HG02678 (cell line): ENCODE results near the gene SIPA1L3.
A peak's percentile ranks its signal among the peaks of the same experiment; 100 is the strongest.

ENCODE experiments used
- ATAC-seq: cut with Tn5 transposase; IDR thresholded peaks from one replicate; pipeline ENCODE4 v1.9.1; 2021; ENCODE audit warnings: mild to moderate bottlenecking, moderate library complexity; ENCODE audit not compliant: unreplicated experiment

Gene SIPA1L3

DNA sequence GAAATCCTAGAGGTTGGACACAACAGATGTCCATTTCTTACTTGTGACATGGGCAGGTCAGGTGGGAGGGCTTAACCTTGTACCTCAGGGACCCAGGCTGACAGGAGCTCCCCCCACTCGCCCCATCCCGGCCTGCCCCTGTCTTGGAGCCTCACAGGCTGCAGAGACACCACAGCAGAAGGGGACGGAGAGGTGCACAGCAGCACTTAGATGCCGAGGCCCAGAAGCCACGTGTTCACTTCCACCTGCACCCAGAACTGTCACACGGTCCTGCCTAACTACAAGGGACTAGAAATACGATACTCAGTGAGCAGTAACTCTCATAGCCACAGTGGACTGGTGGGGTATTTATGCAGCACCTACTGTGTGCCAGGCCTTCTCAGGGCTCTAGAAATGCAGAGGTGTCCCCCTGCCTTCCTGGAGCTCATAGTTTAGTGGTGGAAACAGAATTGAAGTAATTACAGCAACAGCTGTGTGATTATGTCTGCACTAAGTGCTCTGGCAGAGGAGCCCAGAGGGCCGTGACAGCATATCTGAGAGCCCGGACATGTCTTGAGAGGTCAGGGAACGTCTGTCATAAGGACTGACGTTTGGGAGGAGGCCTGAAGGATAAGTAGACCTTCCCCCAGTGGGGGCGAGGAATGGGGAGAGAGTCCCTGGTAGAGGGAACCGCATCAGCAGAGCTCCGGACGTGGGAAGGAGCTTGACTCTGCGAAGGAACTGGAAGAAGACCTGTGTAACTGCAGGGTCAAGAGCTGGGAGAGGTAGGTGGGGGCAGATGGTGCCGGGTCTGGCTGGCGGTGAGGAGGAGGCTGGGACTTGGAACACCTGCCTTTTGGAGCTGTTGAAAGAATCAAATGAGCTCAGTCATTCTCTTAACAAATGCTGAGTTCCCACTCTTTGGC is 130.0 kb downstream of the SIPA1L3 start:
- no peak for ATAC-seq

- ATAC-seq, result no peak
Observed at GRCh38 chr19:38039966-38040365, 133.0 kb downstream of the SIPA1L3 start.

GRCh38 chr19:38042132-38042531 is 135.1 kb downstream of the SIPA1L3 start:
- no peak for ATAC-seq

DNA sequence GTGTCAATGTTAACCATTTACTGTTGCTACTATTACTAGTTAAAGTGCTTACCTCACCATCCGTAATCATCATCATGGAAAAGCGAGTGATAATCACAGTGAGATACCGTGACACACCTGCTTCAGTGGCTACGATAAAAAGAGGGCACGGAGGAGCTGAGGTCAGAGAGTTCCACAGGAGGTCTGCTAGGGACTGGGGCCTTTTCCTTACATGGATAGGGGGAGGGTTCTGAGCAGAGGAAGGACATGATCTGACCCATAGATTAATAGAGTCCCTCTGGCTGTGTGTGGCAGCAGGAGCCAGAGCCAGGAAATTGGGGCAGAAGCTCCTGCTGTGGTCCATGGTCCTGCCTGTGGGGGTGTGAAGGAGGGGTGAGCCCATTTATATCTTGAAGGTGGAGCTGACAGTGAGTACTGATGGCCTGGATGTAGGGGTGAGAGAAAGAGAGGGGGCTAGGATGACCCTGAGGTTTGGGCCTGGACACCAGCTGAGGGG is 136.7 kb downstream of the SIPA1L3 start:
- ATAC-seq, result no peak

DNA sequence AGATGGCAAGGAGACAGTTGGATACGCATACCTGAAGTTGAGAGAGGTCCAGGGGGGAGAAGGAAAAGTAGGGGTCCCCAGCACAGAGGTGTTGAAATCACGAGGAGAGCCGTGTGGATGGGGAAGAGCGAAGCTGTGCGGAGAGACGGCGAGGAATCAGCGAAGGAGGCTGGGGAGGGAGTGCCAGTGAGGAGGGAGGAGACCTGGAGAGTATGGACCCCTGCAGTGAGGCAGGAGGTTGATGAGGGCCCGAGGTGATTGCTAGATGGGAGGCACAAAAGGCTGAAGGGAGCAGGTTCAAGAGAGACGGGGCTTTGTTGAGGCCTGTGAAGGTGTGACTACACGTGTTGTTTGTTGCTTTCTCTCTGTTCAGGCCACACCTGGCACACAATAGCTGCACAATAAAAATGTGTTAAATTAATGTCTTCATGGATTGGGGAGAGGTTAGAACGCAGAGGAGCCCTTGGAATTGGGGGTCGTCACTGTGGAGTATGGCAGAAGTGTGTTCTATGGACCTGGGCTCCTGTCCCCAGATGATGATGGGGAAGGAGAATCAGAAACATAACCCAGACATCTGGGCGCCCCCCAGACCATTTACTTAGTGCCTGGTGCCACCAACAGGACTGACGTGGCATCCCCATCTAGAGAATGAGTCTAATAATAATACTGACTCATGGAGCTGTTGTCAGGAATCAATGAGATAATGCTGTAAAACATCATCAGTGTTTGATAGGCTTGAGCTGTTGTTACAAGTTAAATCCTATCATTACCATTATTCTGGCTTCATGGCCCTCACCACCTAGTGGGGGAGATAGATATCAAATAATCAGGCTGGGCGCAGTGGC is 137.5 kb downstream of the SIPA1L3 start:
- ATAC-seq, result no peak

DNA sequence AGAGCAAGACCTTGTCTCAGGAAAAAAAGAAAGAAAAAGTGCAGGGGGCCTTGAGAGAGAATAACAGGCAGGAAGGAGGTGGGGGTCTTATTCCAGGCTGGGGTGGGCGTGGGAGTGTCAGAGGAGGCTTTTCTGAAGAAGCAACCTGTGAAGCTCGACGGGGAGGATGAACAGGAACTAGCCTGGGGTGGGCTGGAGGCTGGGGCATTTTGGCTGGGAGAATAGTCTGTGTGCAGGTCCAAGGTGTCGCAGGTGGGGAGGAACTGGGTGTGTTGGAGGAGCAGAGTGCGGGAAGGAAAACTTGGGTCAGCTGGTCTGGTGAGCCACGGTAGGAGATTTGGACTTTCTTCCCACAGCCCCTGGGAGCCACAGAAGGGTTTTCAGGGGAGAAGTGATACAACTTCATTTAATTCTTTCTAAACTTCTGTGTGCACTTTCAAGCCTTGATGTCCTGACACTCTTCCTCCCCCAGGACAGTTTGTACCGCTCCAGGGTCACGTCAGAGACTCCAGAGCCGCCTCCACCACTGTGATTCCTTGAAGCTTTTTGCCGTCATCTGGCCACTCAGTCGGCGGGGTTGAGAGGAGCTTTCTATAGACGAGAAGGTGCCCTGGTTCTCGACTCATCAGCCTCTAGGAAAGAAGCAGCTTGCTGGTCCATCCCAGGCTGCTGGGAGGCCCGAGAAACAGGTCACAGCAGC is 138.7 kb downstream of the SIPA1L3 start:
- ATAC-seq, result no peak

- no peak for ATAC-seq
Observed at GRCh38 chr19:38046254-38047048, 139.4 kb downstream of the SIPA1L3 start.

DNA sequence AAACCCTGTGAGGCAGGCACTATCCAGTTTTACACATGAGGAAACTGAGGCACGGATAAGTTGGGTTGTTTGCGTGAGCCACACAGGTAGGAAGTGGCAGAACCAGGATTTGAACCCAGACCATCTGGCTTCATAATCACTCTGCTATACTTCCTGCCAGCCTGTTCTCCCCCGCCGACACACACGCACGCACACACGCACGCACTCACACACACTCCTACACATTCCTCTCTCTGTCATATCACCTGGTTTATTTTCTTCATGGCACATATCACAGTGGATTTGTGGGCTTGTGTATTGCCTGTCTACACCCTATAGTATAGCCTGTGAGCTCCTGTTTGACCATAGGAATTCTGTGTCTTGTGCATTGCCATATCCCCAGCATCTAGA is 140.0 kb downstream of the SIPA1L3 start:
- no peak for ATAC-seq

GRCh38 chr19:38047641-38048040 is 140.6 kb downstream of the SIPA1L3 start:
- ATAC-seq, result no peak

DNA sequence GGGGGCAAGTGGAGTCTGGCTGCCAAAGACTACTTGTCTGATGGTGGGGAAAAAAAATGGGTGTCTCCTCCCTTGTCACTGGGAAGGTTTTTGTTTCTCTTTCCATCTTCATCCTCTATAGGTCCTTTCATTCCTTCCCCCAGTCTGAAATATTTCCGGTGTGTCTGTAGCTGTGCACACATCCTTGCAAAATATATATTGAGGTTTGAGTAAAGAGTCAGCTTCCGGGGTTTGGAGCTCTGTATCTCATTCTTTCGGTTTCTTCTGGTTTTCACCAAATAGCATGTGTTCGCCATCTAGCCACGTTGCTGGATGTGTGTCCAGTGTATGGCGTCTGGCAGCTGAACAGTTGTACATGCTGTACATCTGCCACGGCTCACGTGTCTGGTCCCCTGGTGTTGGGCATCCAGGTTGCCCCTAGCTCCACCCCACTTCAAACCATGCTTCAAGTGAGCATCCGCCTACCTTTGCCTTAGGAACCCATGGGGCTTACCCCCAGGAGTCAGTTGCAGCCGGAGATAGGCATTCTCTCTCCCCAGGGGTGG is 142.2 kb downstream of the SIPA1L3 start:
- peak; percentile 52 for ATAC-seq

GRCh38 chr19:38055010-38055409 is 148.0 kb downstream of the SIPA1L3 start:
- no peak for ATAC-seq

DNA sequence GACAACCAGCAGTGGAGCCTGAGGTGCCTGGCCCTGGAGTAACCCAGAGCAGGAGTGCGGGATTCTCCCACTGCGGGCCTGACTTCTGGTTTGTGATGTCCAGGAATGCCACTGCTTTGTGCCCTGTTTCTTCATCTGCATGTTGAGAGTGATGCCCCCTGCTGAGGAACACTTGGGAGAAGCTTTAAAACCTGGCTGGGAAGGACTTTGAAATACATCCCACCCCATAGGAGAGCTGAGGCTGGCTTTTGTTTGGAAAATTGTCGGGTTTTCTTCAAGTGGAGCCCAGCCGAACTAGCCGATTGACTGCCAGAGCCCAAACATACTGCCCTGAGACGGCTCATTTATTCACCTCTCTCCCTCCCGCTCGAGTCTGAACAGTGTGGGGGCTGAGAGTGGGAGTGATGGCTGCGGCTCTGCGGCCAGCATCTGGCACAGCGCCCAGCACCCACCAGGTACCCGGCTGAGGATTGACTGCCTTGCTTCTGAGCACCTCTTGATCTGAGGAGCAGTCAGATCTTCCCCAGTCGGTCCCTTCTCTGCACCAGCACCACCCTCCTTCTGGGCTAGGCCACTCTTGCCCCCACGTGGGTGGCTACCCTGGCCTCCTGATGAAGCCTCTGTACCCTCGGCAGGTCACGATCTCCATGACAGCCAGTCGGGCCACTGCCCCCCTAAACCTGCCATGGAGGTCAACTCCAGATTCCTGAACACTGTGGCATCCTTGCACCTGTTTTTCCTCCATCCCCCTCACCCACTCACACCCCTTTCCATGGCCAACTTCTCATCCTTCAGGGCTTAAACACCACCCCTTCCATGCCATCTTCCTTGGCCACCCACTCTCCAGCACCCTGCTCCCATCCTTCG is 148.9 kb downstream of the SIPA1L3 start:
- ATAC-seq, result no peak

GRCh38 chr19:38056646-38057045 is 149.6 kb downstream of the SIPA1L3 start:
- ATAC-seq, result no peak

DNA sequence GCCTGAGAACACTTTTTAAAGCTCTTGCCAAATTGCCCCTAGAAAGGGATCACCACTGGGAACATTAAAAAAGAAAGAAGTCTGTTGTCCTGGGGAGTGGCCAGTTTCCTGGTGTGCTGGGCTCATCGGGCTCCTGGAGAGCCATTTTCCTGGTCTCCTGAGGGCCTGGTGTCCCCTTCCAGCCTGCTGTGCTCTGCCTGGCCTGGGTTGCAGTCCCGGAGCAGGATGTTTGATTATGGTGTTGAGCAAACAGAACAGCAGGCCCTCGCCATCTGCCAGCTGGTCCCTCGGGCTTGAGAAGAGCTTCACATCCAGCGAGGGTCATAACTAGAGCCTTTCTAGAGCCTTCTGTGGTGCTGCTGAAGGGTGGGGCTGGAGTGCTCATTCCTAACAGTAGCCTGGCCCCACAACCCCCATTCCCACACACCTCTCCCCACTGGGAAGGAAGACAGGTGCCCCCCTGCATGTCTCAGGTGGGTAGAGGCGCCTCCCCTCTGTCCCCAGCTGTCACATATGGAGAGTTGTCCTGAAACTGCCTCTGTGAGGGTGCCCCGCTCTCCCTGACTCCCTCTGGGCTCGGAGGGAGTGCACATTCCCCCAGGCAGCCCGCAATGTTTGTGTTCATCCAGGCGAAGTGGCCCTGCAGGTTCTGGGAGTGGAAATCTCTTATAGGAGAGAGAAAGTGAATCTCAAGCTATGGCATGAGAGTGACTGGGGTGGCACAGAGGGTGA is 151.1 kb downstream of the SIPA1L3 start:
- ATAC-seq, result no peak

DNA sequence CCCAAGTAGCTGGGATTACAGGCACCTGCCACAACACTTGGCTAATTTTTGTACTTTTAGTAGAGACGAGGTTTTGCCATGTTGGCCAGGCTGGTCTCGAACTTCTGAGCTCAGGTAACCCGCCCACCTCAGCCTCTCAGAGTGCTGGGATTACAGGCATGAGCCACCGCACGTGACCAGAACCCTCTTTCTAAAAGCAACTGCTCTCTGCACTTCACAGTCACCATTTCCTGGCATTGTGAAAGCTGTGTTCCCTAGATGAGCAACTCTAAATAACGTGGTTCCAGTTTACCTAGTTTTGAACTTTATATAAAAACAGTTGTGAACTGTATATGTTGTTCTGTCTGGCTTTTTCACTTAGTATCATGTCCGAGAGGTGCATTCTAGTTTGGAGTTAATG is 152.9 kb downstream of the SIPA1L3 start:
- ATAC-seq, result no peak

GRCh38 chr19:38060331-38060730 is 153.3 kb downstream of the SIPA1L3 start:
- ATAC-seq, result no peak

- no peak for ATAC-seq
Observed at GRCh38 chr19:38061294-38061693, 154.3 kb downstream of the SIPA1L3 start.

GRCh38 chr19:38062959-38063761 is 156.2 kb downstream of the SIPA1L3 start:
- no peak for ATAC-seq
